ENCODE data around the gene CKAP4. TPM values are rescaled to one million over a fixed set of nuclear protein-coding genes. Genes with fewer than 3 reads are reported as not detected.

The CKAP4 gene
- total RNA-seq, 1 donor from 2014 or later, result 175 TPM

GRCh38 chr12:106205208-106206069, 42.4 kb downstream of the CKAP4 start:
- no peak for DNase-seq (ENCODE audit: low read depth, low spot score)

- DNase-seq (ENCODE audit: low read depth, low spot score), result no peak
Observed at GRCh38 chr12:106204312-106204711, 43.5 kb downstream of the CKAP4 start.

DNA sequence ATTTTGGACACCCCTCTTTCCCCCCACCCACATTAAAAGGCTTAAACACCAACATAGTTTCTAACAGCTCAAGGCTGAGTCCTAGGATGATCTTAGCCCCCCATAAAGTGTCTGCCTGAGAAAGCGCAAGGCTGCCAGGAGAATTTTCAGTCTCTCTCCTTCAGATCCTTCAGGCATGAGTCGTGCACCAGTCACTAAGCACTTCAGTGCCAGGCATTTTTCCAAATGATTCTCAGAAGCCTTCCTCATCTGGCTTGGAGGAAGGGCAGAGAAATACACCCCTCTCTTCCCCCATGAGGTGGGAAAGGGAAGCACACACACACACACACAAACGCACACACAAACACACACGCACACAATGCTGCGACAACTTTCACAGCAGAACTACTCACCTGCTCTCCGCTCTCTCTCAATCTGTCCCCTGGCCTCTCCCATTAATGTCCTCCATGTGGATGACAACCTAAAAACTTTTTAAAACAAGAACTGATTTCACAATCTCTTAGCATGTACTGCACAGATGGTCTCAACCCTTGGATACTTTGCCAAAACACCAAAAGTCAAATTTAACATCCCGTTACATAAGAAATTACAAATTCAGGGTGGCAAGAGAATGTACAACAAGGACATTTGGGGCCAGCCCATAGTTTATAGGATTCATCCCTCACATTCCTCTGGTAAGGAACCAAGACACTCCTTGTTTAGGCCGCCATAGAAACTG, 49.8 kb downstream of the CKAP4 start:
- no peak for DNase-seq (ENCODE audit: low read depth, low spot score)

DNA sequence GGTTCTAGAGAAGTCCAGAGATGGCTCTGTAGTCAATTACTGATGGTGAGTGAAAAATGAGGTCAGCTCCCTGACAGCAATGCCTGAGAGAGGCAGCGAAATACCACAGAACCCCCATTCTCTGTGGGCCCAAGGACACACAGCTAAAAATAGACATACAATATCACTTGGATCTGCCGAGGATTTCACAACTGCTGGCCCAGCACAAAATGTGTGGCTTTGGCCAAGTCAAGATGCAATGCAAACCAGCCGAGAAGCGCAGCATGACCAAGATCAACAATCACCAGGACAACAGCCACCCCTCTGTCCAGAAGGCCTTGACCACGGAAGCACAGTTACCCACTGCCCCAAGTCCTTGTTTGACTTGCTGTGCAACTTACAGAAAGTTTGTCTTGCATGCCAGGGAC, 52.2 kb downstream of the CKAP4 start:
- DNase-seq (ENCODE audit: low read depth, low spot score), result no peak

GRCh38 chr12:106194351-106194750, 53.5 kb downstream of the CKAP4 start:
- DNase-seq (ENCODE audit: low read depth, low spot score), result no peak

DNA sequence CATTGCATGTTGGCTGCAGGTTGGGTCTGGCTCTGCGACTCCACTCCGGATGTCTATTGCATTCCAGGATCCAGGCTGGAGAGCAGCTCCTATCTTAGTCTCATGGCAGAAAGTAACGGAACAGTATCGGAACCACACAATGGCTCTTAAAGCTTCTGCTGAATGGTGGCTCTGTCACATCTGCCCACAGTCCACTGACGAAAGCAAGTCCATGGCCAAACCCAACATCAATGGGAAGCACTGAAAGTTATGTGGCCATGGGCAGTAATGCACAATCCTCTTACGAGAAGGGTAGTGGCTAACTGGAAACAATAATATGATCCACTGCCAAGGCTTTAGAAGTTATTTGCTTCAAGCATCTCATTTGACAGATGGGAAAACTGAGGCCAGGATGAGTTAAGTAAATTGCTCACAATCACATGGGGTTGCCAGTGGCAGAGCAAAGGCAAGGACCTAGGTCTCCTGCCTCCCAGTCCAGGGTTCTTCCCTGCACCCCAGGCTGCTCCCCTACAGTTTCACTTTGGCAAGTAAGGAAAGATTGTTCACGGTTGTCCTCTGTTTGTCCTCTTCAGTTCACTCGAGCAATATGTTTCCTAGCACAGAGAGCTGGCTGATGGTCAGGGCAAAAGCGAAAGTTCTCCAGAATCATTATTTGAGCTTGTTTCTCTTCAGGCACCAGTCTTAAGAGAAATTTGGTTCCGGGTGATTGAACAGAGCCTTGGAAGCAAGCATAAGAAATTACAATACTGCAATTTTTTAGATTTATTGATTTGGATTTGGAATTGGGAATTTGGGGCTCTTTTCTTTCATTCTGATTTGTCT, 54.2 kb downstream of the CKAP4 start:
- no peak for DNase-seq (ENCODE audit: low read depth, low spot score)

DNA sequence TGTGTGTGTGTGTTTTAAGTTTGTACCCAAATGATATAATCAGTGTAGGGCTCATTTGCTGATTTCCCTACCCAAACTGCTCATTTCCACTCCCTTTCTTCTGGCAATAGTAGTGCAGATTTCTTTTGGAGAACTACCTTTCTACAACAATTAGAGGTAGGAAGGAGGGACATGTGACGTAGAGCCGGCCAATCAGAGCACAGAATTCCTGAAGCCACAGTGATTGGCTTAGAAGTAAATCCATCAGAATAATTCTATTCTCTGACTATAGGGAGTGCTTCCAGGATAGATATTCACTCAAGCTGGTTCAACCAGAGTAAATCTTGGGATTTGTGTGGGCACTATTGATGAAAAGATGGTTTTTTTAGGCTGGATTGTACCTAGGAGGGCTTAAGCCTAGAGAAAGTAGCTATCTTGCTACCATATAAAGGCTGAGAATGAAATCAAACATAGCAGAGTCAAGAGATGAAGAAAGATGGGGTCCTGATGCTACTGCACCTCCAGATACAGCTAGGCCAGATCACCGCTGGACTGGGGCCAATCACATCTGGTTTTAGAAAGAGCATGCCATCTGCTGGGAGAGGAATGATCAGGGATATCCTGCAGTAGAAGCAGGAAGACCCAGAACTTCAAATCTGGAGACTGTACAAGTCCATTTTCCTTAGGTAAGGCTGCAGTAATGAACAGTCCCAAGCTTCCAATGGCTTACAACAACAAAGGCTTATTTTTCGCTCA, 55.0 kb downstream of the CKAP4 start:
- DNase-seq (ENCODE audit: low read depth, low spot score), result no peak

GRCh38 chr12:106190581-106190980, 57.2 kb downstream of the CKAP4 start:
- DNase-seq (ENCODE audit: low read depth, low spot score), result no peak

DNA sequence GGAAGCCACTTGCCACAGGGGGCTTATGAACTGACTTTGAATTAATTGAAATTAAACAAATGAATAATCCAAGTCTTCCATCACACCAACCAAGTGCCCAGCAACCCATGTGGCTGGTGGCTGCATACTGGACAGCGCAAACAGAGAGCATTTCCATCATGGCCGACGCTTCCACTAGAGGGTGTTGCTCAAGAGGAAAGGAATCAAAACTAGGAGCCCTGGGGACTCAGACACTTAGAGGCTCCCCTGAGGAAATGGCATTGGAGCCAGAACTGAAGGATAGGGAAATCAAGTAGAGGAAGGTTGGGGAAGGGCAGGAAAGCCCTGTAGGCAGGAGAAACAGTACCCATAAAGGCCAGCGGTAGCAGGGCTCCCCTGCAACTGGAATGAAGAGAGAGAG, 58.5 kb downstream of the CKAP4 start:
- DNase-seq (ENCODE audit: low read depth, low spot score), result no peak

DNA sequence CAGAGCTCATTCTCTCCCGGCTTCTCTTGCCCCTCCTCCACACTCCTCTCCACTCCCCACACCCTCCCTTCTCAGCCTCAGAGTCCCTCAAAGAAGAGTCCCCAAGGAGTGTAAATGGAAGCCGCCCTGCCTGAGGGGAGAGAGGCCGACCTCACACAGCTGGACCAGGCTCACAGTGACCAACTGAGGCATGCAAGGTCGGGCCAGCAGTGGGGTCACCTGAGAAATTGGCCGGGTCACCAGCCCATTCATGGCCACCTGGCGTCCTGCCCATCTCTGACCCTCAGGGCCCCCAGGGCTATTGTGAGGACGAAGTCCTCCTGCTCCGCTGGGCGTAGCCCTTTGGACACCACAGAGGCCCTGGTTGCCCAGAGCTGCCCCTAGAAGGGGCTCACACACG, 59.6 kb downstream of the CKAP4 start:
- no peak for DNase-seq (ENCODE audit: low read depth, low spot score)

Other genes starting within 250 kb of the CKAP4 start
- 32.6 and 68.6 TPM in 2 replicates for gene NUAK1, start 109.1 kb downstream of the CKAP4 start, total RNA-seq
- gene TCP11L2, start 54.7 kb upstream of the CKAP4 start, total RNA-seq, result 26.1 and 27.4 TPM in 2 replicates
- 10.6 and 14.3 TPM in 2 replicates for gene POLR3B, start 109.7 kb upstream of the CKAP4 start, total RNA-seq

Measured in pulmonary artery endothelial cell (primary cell).